Mesodermal cell (in vitro differentiated cells): Measurements from ENCODE around the gene SCRT2.

Source experiments
- H3K27ac ChIP-seq: 2 replicates; pipeline ENCODE4 v1.7.0; 2013; ENCODE audit warnings: mild to moderate bottlenecking, low read depth, low read length, moderate library complexity; ENCODE audit not compliant: severe bottlenecking
- H3K36me3 ChIP-seq: 2 replicates; pipeline ENCODE4 v1.7.1; 2013; ENCODE audit warnings: mild to moderate bottlenecking, low read length, moderate library complexity; ENCODE audit not compliant: control insufficient read depth, insufficient read depth
- H3K4me1 ChIP-seq: one replicate; pipeline ENCODE4 v1.7.1; 2013; ENCODE audit warnings: mild to moderate bottlenecking, low read length; ENCODE audit not compliant: insufficient read depth, control insufficient read depth, poor library complexity, severe bottlenecking
- H3K4me3 ChIP-seq: 2 replicates; pipeline ENCODE4 v1.7.0; 2013; ENCODE audit warnings: low read length, control low read depth, mild to moderate bottlenecking; ENCODE audit not compliant: insufficient read depth, poor library complexity, severe bottlenecking; ENCODE audit errors: extremely low read depth
- H3K9me3 ChIP-seq: 2 replicates; pipeline ENCODE4 v1.7.1; 2013; ENCODE audit warnings: mild to moderate bottlenecking, low read length, moderate library complexity; ENCODE audit not compliant: control insufficient read depth
- WGBS, 2 experiments: methylation state at CpG; one replicate each; pipeline ENCODE4 v1.1.5; 2013; ENCODE audit warnings: missing lambda C conversion rate in 2 of 2; ENCODE audit not compliant: insufficient coverage in 2 of 2; 5-methylcytosine and 5-hydroxymethylcytosine counted together

Gene SCRT2

GRCh38 chr20:672963-673602, 2.5 kb downstream of the SCRT2 start:
- Histone ChIP-seq H3K4me1 (peaks cover 18% of the 10 kb centered on the region), H3K4me3 (no peak overlapping the region), H3K9me3 (no peaks in the 10 kb centered on the region), H3K36me3 (no peaks in the 10 kb centered on the region), H3K27ac (no peak overlapping the region)
- whole genome bisulfite sequencing, 2 experiments, result 65 to 71% methylated on average over 6 to 7 of the region's 7 CpGs

- no peaks in the 10 kb centered on the region for H3K9me3 ChIP-seq
- no peak overlapping the region for H3K27ac ChIP-seq
- H3K4me3 ChIP-seq, result no peak overlapping the region
- WGBS, 2 experiments, result 88 to 94% methylated on average over 8 to 9 of the region's 9 CpGs
- H3K4me1 ChIP-seq, result peaks cover 22% of the 10 kb centered on the region
- H3K36me3 ChIP-seq, result no peaks in the 10 kb centered on the region
These were observed 4.2 kb downstream of the SCRT2 start for GRCh38 chr20:671252-672030.

- Histone ChIP-seq H3K9me3 (no peaks in the 10 kb centered on the region), H3K4me3 (no peak overlapping the region), H3K36me3 (no peaks in the 10 kb centered on the region), H3K27ac (no peak overlapping the region), H3K4me1 (peaks cover 25% of the 10 kb centered on the region)
- WGBS, 2 experiments, result 90 to 92% methylated on average over 5 of the region's 7 CpGs
These were observed 6.0 kb downstream of the SCRT2 start for GRCh38 chr20:669573-669972.

- Histone ChIP-seq H3K4me1 (peaks cover 25% of the 10 kb centered on the region), H3K27ac (no peak overlapping the region), H3K9me3 (no peaks in the 10 kb centered on the region), H3K36me3 (no peaks in the 10 kb centered on the region), H3K4me3 (no peak overlapping the region)
- 51 to 92% methylated on average over 1 to 2 of the region's 3 CpGs for WGBS, 2 experiments
These were observed 7.0 kb downstream of the SCRT2 start for GRCh38 chr20:668638-669037.

DNA sequence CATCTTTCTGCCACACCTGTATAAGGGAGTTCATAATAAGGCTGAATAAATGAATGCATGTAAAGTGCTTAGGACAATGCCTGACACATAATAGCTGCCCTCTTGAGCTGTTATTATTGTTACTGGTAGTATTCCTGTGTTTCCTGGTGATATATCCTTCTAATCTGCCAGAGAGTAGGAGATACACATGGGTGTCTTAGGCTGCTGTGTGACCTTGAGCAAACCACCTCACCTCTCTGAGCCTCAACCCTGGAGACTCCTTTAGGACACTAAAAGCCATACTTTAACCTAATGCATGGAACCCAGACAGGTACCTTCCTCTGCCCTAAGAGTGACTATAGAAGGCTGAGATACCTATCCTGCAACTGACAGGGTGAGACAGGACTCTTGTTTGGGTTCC, 7.6 kb downstream of the SCRT2 start:
- Histone ChIP-seq H3K4me3 (no peak overlapping the region), H3K9me3 (no peaks in the 10 kb centered on the region), H3K36me3 (no peaks in the 10 kb centered on the region), H3K27ac (no peak overlapping the region), H3K4me1 (peaks cover 24% of the 10 kb centered on the region)

- 26 to 29% methylated on average over 7 of the region's 9 CpGs for WGBS, 2 experiments
- Histone ChIP-seq H3K4me3 (no peak overlapping the region), H3K27ac (no peak overlapping the region), H3K4me1 (peaks cover 19% of the 10 kb centered on the region), H3K36me3 (no peaks in the 10 kb centered on the region), H3K9me3 (no peaks in the 10 kb centered on the region)
These were observed 8.1 kb downstream of the SCRT2 start for GRCh38 chr20:667351-668034.

GRCh38 chr20:666877-667276, 8.7 kb downstream of the SCRT2 start:
- H3K4me3 ChIP-seq, result no peak overlapping the region
- H3K4me1 ChIP-seq, result peaks cover 25% of the 10 kb centered on the region
- no peaks in the 10 kb centered on the region for H3K36me3 ChIP-seq
- H3K9me3 ChIP-seq, result no peaks in the 10 kb centered on the region
- WGBS, 2 experiments, result 78 to 86% methylated on average over 3 of the region's 4 CpGs
- no peak overlapping the region for H3K27ac ChIP-seq

GRCh38 chr20:665276-665675, 10.3 kb downstream of the SCRT2 start:
- Histone ChIP-seq H3K4me3 (no peak overlapping the region), H3K9me3 (no peaks in the 10 kb centered on the region), H3K36me3 (no peaks in the 10 kb centered on the region), H3K27ac (no peak overlapping the region), H3K4me1 (peaks cover 37% of the 10 kb centered on the region)
- 50 to 60% methylated on average over 2 of the region's 6 CpGs for whole genome bisulfite sequencing, 2 experiments

GRCh38 chr20:664576-664975, 11.0 kb downstream of the SCRT2 start:
- Histone ChIP-seq H3K4me3 (no peak overlapping the region), H3K4me1 (peaks cover 38% of the 10 kb centered on the region), H3K27ac (no peak overlapping the region), H3K9me3 (no peaks in the 10 kb centered on the region), H3K36me3 (no peaks in the 10 kb centered on the region)
- 92% methylated on average over 13 of the region's 13 CpGs for WGBS, 2 experiments

DNA sequence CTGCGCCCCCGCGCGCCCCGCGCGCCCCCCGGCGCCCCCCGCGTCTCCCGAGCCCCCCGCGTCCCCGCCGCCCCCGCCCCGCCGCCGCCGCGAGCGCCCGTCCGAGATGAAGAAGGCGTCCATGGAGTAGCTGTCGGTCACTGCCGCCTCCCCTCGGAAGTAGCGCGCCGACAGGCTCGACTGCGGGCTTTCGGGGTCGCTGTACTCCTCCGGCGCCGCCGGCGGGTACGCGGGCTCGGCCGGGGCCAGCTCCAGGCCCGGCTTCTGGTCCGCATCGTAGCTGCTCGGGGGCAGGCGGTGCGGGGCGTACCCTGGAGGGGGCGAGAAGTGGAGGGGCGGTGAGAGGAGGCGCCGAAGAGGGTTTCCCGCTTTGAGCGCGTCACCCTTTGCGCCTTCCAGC, 11.5 kb downstream of the SCRT2 start:
- Histone ChIP-seq H3K4me3 (no peak overlapping the region), H3K36me3 (no peaks in the 10 kb centered on the region), H3K27ac (no peak overlapping the region), H3K4me1 (peaks cover 42% of the 10 kb centered on the region), H3K9me3 (no peaks in the 10 kb centered on the region)
- 92 to 94% methylated on average over 30 to 43 of the region's 60 CpGs for WGBS, 2 experiments
